Neutrophil (primary cell): ENCODE results near the gene DEDD2.
A peak's percentile ranks its signal among the peaks of the same experiment; 100 is the strongest.

Source experiments
- H3K27ac ChIP-seq: fragments of 200-600 bp; sonication (generic); 2 replicates; pipeline ENCODE4 v1.5.1; 2016; ENCODE audit warnings: mild to moderate bottlenecking, moderate library complexity
- H3K27me3 ChIP-seq: fragments of 200-600 bp; sonication (generic); 2 replicates; pipeline ENCODE4 v1.6.0; 2016; ENCODE audit warnings: mild to moderate bottlenecking
- H3K36me3 ChIP-seq: fragments of 200-600 bp; sonication (generic); 2 replicates; pipeline ENCODE4 v1.5.1; 2017
- H3K4me1 ChIP-seq, 2 experiments: fragments of 200-600 bp in 1 of 2; sonication (generic) in 1 of 2; 1 replicate in 1 of 2; 2 replicates in 1 of 2; pipeline versions ENCODE4 v1.5.1 to v1.6.1; 2013 to 2016; ENCODE audit warnings: low read depth in 1 of 2, low read length in 1 of 2, mild to moderate bottlenecking in 1 of 2, moderate library complexity in 1 of 2; ENCODE audit not compliant: control insufficient read depth in 1 of 2, insufficient read depth in 1 of 2
- H3K4me3 ChIP-seq, 2 experiments: fragments of 200-600 bp in 1 of 2; sonication (generic) in 1 of 2; 1 replicate in 1 of 2; 2 replicates in 1 of 2; pipeline ENCODE4 v1.5.1; 2013 to 2016; ENCODE audit warnings: low read depth in 1 of 2, low read length in 1 of 2, mild to moderate bottlenecking in 1 of 2, moderate library complexity in 1 of 2
- H3K9me3 ChIP-seq: fragments of 200-600 bp; sonication (generic); 2 replicates; pipeline ENCODE4 v1.5.1; 2016
- CTCF ChIP-seq: fragments of 200-600 bp; sonication (generic); IDR thresholded peaks from 2 replicates; pipeline ENCODE4 v1.5.1; 2016; ENCODE audit warnings: antibody characterized with exemption

Gene DEDD2

GRCh38 chr19:42254850-42255765 is 37.6 kb upstream of the DEDD2 start, which contains the start of gene ERF:
Gene ERF (minus strand): TSS chr19:42255128. CDS start chr19:42254999, 129 bp downstream.
- peak; percentile 68 for TF ChIP-seq CTCF
- H3K36me3 ChIP-seq, result peaks cover 3% of the 10 kb centered on the region
- peaks cover 31 to 41% of the 10 kb centered on the region in 2 experiments for H3K4me1 ChIP-seq
- H3K27ac ChIP-seq, result peak within 1 kb of the TSS; percentile 95
- no peaks in the 10 kb centered on the region for H3K9me3 ChIP-seq
- peaks cover 38% of the 10 kb centered on the region for H3K27me3 ChIP-seq
- peak within 1 kb of the TSS; percentile 92 to 96 for H3K4me3 ChIP-seq

- Histone ChIP-seq H3K36me3 (peaks cover 11% of the 10 kb centered on the region), H3K4me1 (peaks cover 31 to 41% of the 10 kb centered on the region in 2 experiments), H3K9me3 (no peaks in the 10 kb centered on the region), H3K27me3 (peaks cover 38% of the 10 kb centered on the region), H3K27ac (peak overlapping the region; percentile 95), H3K4me3 (peak overlapping the region; percentile 92 to 96)
- TF ChIP-seq CTCF, result peak; percentile 42
Measured at GRCh38 chr19:42254089-42254849, 36.8 kb upstream of the DEDD2 start.

- H3K9me3 ChIP-seq, result no peaks in the 10 kb centered on the region
- peak overlapping the region; percentile 92 to 96 for H3K4me3 ChIP-seq
- H3K27me3 ChIP-seq, result peaks cover 37% of the 10 kb centered on the region
- peaks cover 31 to 41% of the 10 kb centered on the region in 2 experiments for H3K4me1 ChIP-seq
- peaks cover 19% of the 10 kb centered on the region for H3K36me3 ChIP-seq
- no peak for TF ChIP-seq CTCF
- H3K27ac ChIP-seq, result peak overlapping the region; percentile 95
Measured at GRCh38 chr19:42253245-42254088, 36.0 kb upstream of the DEDD2 start.

GRCh38 chr19:42252365-42253244 is 35.1 kb upstream of the DEDD2 start:
- Histone ChIP-seq H3K36me3 (peaks cover 22% of the 10 kb centered on the region), H3K4me1 (peaks cover 31 to 41% of the 10 kb centered on the region in 2 experiments), H3K27me3 (peaks cover 28% of the 10 kb centered on the region), H3K4me3 (peak overlapping the region; percentile 74 to 92), H3K27ac (peak overlapping the region; percentile 95), H3K9me3 (no peaks in the 10 kb centered on the region)
- no peak for TF ChIP-seq CTCF
